GM10266 (cell line): ENCODE data around the gene KCP.
"Not testable (repeated sequence)": the region's sequence is repeated elsewhere in the genome, so short reads cannot be mapped to it uniquely, and the experiment has no call there.

Source experiments
- DNase-seq: peaks from one replicate; pipeline ENCODE4 v3.0.0; 2012; ENCODE audit errors: extremely low spot score
- TF ChIP-seq, protein P1 (sequence below): IDR thresholded peaks from 2 replicates; pipeline ENCODE4 v1.5.1; 2012; ENCODE audit warnings: mild to moderate bottlenecking, low read depth; ENCODE audit not compliant: control insufficient read depth, insufficient read depth; ENCODE audit errors: missing control alignments

KCP gene

DNA sequence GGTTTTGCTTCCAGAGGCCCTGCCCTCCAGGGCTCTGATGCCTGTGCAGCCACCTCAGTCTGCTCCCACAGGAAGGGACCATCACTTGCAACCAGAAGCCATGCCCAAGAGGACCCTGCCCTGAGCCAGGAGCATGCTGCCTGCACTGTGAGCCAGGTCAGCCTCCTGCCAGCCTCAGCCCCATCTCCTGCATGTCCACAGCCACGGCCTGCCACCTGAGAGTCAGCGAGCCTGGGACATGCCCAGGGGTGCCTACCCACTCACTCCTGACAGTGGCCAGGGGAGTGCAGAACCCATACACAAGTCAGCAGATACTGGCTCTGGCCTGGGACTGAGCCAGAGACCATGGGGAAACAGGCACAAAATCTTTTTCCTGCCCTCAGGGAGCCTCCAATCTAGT is 6.6 kb upstream of the KCP start:
- TF ChIP-seq, protein P1, sequence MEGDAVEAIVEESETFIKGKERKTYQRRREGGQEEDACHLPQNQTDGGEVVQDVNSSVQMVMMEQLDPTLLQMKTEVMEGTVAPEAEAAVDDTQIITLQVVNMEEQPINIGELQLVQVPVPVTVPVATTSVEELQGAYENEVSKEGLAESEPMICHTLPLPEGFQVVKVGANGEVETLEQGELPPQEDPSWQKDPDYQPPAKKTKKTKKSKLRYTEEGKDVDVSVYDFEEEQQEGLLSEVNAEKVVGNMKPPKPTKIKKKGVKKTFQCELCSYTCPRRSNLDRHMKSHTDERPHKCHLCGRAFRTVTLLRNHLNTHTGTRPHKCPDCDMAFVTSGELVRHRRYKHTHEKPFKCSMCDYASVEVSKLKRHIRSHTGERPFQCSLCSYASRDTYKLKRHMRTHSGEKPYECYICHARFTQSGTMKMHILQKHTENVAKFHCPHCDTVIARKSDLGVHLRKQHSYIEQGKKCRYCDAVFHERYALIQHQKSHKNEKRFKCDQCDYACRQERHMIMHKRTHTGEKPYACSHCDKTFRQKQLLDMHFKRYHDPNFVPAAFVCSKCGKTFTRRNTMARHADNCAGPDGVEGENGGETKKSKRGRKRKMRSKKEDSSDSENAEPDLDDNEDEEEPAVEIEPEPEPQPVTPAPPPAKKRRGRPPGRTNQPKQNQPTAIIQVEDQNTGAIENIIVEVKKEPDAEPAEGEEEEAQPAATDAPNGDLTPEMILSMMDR, result no peak
- DNase-seq, result no peak

DNA sequence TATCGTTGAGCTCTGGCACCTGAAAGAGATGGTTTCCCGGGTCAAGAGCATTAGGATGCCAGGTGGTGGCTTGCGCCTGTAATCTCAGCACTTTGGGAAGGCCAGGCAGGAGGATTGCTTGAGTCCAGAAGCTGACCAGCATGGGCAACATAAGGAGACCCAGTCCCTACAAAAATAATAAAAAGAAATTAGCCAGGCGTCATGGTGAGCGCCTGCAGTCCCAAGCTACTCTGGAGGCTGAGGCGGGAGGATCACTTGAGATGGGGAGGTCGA is 6.1 kb upstream of the KCP start:
- DNase-seq, result no peak

DNA sequence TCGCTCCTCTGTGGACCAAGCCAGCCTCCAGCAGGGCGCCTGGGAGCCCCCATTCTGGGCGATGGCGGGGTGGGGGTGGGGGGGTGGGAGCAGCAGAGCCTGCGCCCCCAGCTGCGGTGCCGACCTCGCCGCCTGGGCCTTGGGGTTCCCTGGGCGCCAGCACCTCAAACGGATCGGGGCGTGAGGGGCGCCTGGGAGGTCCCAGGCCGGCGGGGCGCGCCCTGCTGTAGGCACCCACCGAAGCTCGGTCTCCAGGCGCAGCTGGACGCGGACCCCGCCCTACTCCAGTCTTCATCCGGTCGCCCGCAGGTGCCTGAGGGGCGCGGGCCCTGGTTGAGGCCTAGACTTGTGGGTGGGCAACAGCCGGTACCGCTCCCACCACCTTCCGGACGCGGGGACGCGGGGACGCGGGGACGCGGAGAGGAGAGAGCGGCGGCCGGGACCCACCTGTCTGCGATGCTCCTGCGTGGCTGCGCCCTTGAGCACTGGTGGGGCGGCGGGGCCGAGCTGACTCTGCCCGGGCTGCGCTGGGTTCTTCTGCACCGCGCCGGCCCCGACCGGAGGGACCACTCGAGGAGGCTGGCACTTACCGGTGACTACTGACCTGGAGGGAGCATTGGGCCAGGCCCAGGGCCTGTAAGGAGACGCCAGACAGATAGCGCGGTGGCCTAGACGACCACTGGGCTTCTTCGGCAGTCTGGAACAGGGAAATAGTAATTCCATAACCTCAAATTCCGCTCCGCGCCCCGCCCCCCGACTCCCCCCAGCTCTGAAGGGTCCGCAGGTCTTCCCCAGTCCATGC is 5.5 kb upstream of the KCP start:
- TF ChIP-seq, protein P1, result no peak

More for the DNA sequence above, 6.1 kb upstream of the KCP start:
- TF ChIP-seq, protein P1, result no peak

DNA sequence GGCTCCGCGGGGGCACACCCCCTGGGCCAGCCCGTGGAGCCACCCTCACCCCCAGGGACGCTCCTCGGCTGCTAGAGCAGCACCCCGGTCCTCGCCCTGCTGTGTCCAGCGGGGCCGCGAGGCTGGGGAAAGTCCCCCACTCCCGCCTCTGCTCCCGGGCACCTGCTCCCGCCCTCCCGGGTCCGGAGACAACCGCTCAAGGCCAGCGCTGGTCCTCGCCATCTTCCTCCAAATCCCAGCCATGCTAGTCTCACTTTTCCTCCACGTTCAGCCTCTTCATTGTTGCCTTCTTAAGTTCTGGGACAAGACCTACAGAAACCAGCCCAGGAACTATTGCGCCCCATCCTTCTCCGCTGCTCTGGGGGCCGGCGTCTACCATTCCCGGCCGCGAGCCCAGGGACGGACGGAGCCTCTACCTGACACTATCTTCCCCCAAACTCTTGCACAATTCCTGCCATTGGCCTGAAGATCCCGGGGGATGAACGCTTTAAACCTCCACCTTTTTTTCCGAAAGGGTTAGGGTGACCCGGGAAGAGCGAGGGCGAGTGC is 4.8 kb upstream of the KCP start:
- no peak for DNase-seq
- TF ChIP-seq, protein P1, result no peak

More for the DNA sequence above, 5.5 kb upstream of the KCP start:
- no peak for DNase-seq

DNA sequence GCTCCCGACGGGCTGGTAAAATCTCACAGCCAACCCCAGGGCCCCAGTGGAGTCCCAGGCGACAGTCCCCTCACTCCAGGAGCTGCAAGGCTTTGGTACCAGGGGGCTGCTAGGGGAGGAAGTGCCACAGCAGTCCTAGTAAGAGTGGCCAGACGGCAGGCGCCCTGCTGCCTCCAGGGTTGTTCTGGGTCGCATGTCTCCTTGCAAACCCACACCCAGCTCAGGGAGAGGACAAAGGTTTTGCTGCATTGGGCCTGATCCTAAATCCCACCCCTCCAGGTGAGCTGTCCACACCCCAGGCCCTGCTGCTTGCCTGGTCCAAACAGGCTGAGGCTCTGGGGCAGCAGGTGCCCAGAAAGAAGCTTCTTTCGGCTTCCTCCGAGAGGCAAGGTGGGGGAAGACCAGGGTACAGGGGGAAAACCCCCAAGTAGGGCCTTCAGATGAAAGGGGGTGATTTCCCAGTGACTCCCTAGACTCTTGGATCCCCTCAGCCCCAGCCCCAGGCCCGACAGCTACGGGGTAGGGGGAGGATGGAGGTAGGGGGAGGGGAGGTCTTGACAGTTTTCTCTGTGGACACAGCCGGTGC is 4.2 kb upstream of the KCP start:
- peak; percentile 87 for DNase-seq

DNA sequence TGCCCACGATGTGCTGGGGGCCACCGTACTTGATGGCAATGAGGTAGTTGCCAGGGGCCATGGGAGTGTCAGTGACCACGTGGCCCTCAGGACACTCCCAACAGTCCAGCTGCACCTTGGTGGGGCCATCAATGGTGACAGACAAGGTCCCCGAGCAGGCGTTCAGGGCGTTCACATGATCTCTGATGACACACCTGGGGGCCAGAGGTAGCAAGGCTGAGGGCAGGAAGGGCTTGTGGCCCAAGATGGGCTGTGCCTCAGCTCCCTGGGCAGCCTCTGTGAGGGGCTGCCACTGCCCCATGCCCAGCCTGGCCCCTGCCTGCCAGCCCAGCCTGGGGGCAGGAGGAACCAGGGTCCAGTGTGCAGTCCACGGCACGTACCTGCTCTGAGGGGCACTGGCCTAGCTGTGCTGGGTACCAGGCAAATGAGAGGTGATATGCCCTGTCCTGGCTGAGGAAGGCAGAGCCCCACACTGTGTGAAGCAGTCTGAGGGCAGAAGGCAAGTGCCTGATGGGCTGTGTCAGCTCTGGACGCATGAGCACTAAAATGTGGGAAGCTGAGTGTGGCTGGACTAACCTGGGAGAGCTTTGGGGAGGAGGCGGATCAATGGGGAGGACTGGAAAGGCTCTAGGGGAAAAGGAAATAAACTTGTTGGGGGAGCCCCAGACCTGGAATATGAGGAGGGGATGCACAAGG is 3.5 kb upstream of the KCP start:
- DNase-seq, result no peak
- TF ChIP-seq, protein P1, result no peak

More for the DNA sequence above, 4.2 kb upstream of the KCP start:
- TF ChIP-seq, protein P1, result peak; percentile 24

DNA sequence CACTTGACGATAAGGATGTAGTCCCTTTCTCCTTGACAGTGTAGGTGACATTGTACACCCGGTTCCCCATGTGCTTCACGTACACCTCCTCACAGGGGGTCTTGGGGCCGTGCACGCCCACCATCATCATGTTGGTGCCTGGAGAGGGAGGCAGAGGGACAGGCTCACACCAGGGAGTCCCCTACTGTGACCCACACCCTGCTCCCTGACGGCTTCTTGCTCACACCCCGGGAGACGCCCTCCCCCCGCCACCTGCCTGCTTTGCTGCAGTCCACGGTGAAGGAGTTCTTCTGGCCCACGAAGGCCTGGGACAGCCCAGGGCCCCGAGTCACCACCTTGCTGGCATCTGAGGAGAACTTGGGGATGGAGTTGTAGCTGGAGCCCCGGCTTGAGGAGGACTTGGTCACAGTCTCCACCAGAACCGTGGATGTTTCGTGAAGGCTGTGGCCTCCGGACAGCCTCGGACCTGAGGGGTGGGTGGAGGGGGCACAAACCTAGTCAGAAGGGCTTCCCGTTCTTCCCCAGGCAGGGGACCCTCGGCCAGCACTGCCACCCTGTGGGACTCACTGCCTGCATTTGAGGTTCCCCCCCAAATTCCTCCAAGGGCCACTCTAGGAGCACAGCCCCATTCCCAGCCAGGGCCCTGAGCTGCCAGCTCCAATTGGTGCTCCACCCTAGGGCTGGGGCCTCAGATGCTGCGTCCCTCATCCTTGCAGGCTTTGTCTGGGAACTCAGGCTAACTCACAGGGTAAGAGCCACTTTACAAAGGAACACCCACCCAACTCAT is 2.4 kb upstream of the KCP start:
- not testable (repeated sequence) for DNase-seq
